Loucy (cell line): Measurements from ENCODE around the gene CCDC47.

Experiments
- H2AFZ ChIP-seq: fragments of 200-600 bp; sonication (generic); 2 replicates; pipeline ENCODE4 v1.6.0; 2016; ENCODE audit warnings: antibody characterized with exemption, mild to moderate bottlenecking, low read length, moderate library complexity
- H3F3A ChIP-seq: fragments of 200-600 bp; 2 replicates; pipeline ENCODE4 v1.6.0; 2016; ENCODE audit warnings: antibody characterized with exemption, low read depth, mild to moderate bottlenecking
- H3K27me3 ChIP-seq: fragments of 200-600 bp; sonication (generic); 2 replicates; pipeline ENCODE4 v1.6.1; 2014; ENCODE audit warnings: low read length, mild to moderate bottlenecking; ENCODE audit not compliant: insufficient read depth, poor library complexity, severe bottlenecking
- H3K36me3 ChIP-seq: fragments of 200-600 bp; sonication (generic); 2 replicates; pipeline ENCODE4 v1.6.1; 2016; ENCODE audit warnings: low read length; ENCODE audit not compliant: insufficient read depth
- H3K4me1 ChIP-seq: fragments of 200-600 bp; sonication (generic); 2 replicates; pipeline ENCODE4 v1.5.1; 2014; ENCODE audit warnings: low read length, mild to moderate bottlenecking; ENCODE audit not compliant: insufficient read depth, poor library complexity, severe bottlenecking
- H3K4me2 ChIP-seq: fragments of 200-600 bp; sonication (generic); 2 replicates; pipeline ENCODE4 v1.6.0; 2014; ENCODE audit warnings: antibody characterized with exemption, low read length, low read depth, mild to moderate bottlenecking; ENCODE audit not compliant: poor library complexity, severe bottlenecking
- H3K4me3 ChIP-seq: fragments of 200-600 bp; sonication (generic); 2 replicates; pipeline ENCODE4 v1.5.1; 2014; ENCODE audit warnings: low read length, mild to moderate bottlenecking, mixed read lengths; ENCODE audit not compliant: poor library complexity, severe bottlenecking
- H3K79me2 ChIP-seq: fragments of 200-600 bp; sonication (generic); 2 replicates; pipeline ENCODE4 v1.6.1; 2014; ENCODE audit warnings: low read length; ENCODE audit not compliant: insufficient read depth
- H3K9ac ChIP-seq: fragments of 200-600 bp; sonication (generic); 2 replicates; pipeline ENCODE4 v1.6.0; 2014; ENCODE audit warnings: mild to moderate bottlenecking, low read depth, low read length, moderate library complexity; ENCODE audit not compliant: poor library complexity, severe bottlenecking
- H3K9me2 ChIP-seq: fragments of 200-600 bp; sonication (generic); replicated peaks from 2 replicates; pipeline ENCODE4 v1.6.1; 2016; ENCODE audit warnings: low read depth, low read length, mixed read lengths
- H3K9me3 ChIP-seq: fragments of 200-600 bp; sonication (generic); 2 replicates; pipeline ENCODE4 v1.6.1; 2014; ENCODE audit warnings: mild to moderate bottlenecking, antibody characterized with exemption, low read length, low read depth; ENCODE audit not compliant: insufficient read depth
- H4K20me1 ChIP-seq: fragments of 200-600 bp; sonication (generic); 2 replicates; pipeline ENCODE4 v1.6.0; 2014; ENCODE audit warnings: antibody characterized with exemption, low read length, mild to moderate bottlenecking; ENCODE audit not compliant: insufficient read depth, poor library complexity, severe bottlenecking
- CTCF ChIP-seq: fragments of 200-600 bp; sonication (generic); conservative IDR thresholded peaks from 2 replicates; pipeline ENCODE4 v1.5.1; 2014; ENCODE audit warnings: mild to moderate bottlenecking, antibody characterized with exemption, low read length
- EZH2phosphoT487 ChIP-seq: fragments of 200-600 bp; IDR thresholded peaks from 2 replicates; pipeline ENCODE4 v1.6.1; 2018; ENCODE audit warnings: antibody characterized with exemption, mild to moderate bottlenecking, moderate library complexity, borderline replicate concordance

The CCDC47 gene

GRCh38 chr17:63785556-63785955, 12.2 kb upstream of the CCDC47 start:
- Histone ChIP-seq H3K4me3 (no peak overlapping the region), H3K9ac (no peak overlapping the region), H3K27me3 (no peaks in the 10 kb centered on the region), H3K9me3 (no peaks in the 10 kb centered on the region), H3K79me2 (peaks cover 99% of the 10 kb centered on the region), H3K9me2 (no peaks in the 10 kb centered on the region), H2AFZ (no peak overlapping the region), H3K4me1 (peaks cover 29% of the 10 kb centered on the region), H3K36me3 (peaks cover 48% of the 10 kb centered on the region), H3F3A (no peaks in the 10 kb centered on the region), H4K20me1 (peaks cover 69% of the 10 kb centered on the region), H3K4me2 (no peak overlapping the region)
- TF ChIP-seq EZH2phosphoT487 (no peak), CTCF (no peak)

- Histone ChIP-seq H3K9ac (peak overlapping the region; percentile 9), H3K36me3 (peaks cover 34% of the 10 kb centered on the region; the same call in 1 of the 2 replicates), H3K27me3 (no peaks in the 10 kb centered on the region), H3K4me3 (no peak overlapping the region), H3K9me3 (no peaks in the 10 kb centered on the region), H3K9me2 (no peaks in the 10 kb centered on the region), H3K79me2 (peaks cover 99% of the 10 kb centered on the region), H2AFZ (no peak overlapping the region), H4K20me1 (peaks cover 81% of the 10 kb centered on the region), H3F3A (no peaks in the 10 kb centered on the region), H3K4me2 (peak overlapping the region; percentile 42), H3K4me1 (peaks cover 46% of the 10 kb centered on the region)
- TF ChIP-seq CTCF, result no peak
- TF ChIP-seq EZH2phosphoT487, result no peak
Observed at GRCh38 chr17:63783522-63783921, 10.1 kb upstream of the CCDC47 start.

DNA sequence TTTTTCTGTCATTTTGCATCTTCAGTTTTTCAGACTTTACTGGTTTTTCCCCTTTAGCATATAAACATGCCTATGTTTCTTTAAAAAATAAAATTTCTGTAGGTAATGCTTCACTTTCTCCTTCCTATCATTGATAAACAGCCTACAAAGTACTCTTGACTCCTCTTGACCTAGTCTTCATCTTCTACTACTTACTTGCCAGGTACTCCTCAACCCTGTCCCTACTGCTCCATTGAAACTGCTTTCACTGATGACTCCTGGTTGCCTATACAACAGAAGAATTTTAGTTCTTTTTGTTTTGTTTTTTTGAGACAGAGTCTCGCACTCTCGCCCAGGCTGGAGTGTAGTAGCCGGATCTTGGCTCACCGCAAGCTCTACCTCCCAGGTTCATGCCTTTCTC, 7.5 kb upstream of the CCDC47 start:
- H3K79me2 ChIP-seq, result peaks cover 99% of the 10 kb centered on the region
- peaks cover 69% of the 10 kb centered on the region for H3K4me1 ChIP-seq
- H4K20me1 ChIP-seq, result peaks cover 93% of the 10 kb centered on the region
- H3K9me3 ChIP-seq, result no peaks in the 10 kb centered on the region
- H3K4me3 ChIP-seq, result peak overlapping the region; percentile 56
- H3K27me3 ChIP-seq, result no peaks in the 10 kb centered on the region
- peak overlapping the region; percentile 93 for H3K4me2 ChIP-seq
- peak overlapping the region; percentile 14 for H3K9ac ChIP-seq
- H3K9me2 ChIP-seq, result no peaks in the 10 kb centered on the region
- H3K36me3 ChIP-seq, result peaks cover 21% of the 10 kb centered on the region; the same call in 1 of the 2 replicates
- TF ChIP-seq CTCF, result no peak
- no peak for TF ChIP-seq EZH2phosphoT487
- H2AFZ ChIP-seq, result no peak overlapping the region
- no peaks in the 10 kb centered on the region for H3F3A ChIP-seq
